WERI-Rb-1 (cell line): ENCODE data around the gene TXNRD1.

Experiments
- DNase-seq: peaks from one replicate; pipeline ENCODE4 v3.0.0-alpha.2; 2020
- H3K27ac ChIP-seq: fragments of 250-450 bp; sonication (Bioruptor Pico); 2 replicates; pipeline ENCODE4 v1.5.1; 2020; ENCODE audit warnings: mild to moderate bottlenecking, moderate library complexity
- H3K27me3 ChIP-seq: fragments of 250-450 bp; sonication (Bioruptor Pico); 2 replicates; pipeline ENCODE4 v1.5.1; 2021; ENCODE audit warnings: mild to moderate bottlenecking, low read depth, moderate library complexity; ENCODE audit not compliant: insufficient read depth, severe bottlenecking
- H3K36me3 ChIP-seq: fragments of 250-450 bp; sonication (Bioruptor Pico); 2 replicates; pipeline ENCODE4 v1.5.1; 2020; ENCODE audit warnings: mild to moderate bottlenecking, moderate library complexity
- H3K4me3 ChIP-seq: 2 replicates; pipeline ENCODE4 v1.5.1; 2011; ENCODE audit warnings: low read depth, mild to moderate bottlenecking, control low read depth, low read length
- H3K9me3 ChIP-seq: fragments of 250-450 bp; sonication (Bioruptor Pico); 2 replicates; pipeline ENCODE4 v1.5.1; 2021; ENCODE audit warnings: mild to moderate bottlenecking, moderate library complexity; ENCODE audit not compliant: severe bottlenecking
- TF ChIP-seq, protein P1 (sequence below): IDR thresholded peaks from 2 replicates; pipeline ENCODE4 v1.5.1; 2011; ENCODE audit warnings: low read depth, mild to moderate bottlenecking, control low read depth, inconsistent platforms, low read length

Gene TXNRD1

DNA sequence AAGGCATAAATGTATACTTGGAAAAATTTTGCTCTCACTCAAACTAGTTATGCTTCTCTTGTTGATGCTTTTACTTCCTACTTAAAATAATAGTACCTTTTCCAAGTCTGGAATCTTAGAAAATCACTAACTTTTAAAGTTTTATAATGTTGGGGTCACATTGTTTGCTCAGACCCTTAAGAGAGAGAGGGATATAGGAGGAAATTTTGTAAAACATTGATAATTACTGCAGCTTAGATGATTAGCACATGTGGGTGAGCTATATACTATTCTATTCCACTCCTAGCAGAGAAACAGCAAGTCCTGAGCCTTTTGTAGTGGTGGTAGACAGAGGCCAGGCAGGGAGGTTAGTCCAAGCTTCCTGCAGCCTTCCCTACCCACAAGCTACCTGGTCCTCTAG is 101.4 kb downstream of the TXNRD1 start:
- Histone ChIP-seq H3K27me3 (no peaks in the 10 kb centered on the region), H3K36me3 (peaks cover 92% of the 10 kb centered on the region), H3K4me3 (no peak overlapping the region), H3K27ac (no peak overlapping the region), H3K9me3 (no peaks in the 10 kb centered on the region)
- no peak for DNase-seq
- TF ChIP-seq, protein P1, sequence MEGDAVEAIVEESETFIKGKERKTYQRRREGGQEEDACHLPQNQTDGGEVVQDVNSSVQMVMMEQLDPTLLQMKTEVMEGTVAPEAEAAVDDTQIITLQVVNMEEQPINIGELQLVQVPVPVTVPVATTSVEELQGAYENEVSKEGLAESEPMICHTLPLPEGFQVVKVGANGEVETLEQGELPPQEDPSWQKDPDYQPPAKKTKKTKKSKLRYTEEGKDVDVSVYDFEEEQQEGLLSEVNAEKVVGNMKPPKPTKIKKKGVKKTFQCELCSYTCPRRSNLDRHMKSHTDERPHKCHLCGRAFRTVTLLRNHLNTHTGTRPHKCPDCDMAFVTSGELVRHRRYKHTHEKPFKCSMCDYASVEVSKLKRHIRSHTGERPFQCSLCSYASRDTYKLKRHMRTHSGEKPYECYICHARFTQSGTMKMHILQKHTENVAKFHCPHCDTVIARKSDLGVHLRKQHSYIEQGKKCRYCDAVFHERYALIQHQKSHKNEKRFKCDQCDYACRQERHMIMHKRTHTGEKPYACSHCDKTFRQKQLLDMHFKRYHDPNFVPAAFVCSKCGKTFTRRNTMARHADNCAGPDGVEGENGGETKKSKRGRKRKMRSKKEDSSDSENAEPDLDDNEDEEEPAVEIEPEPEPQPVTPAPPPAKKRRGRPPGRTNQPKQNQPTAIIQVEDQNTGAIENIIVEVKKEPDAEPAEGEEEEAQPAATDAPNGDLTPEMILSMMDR, result no peak

DNA sequence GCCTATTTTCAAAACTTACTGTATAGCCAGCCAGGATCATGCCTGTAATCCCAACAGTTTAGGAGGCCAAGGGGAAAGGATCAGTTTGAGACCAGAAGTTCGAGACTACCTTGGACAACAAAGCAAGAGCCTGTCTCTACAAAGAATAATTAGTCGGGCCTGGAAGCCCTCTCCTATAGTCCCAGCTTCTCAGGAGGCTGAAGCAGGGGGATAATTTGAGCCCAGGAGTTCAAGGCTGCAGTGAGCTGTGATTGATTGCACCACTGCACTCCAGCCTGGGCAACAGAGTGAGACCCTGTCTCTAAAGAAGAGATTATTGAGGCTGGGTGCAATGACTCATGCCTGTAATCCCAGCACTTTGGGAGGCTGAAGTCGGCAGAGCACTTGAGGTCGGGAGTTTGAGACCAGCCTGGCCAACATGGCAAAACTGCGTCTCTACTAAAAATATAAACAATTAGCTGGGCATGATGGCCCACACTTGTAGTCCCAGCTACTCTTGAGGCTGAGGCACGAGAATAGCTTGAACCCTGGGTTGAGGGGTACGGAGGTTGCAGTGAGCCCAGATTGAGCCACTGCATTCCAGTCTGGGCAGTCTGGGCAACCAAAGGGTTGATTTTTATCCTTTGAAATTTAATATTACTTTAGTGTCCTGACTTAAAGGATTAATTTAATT is 102.1 kb downstream of the TXNRD1 start:
- Histone ChIP-seq H3K9me3 (no peaks in the 10 kb centered on the region), H3K27ac (no peak overlapping the region), H3K4me3 (no peak overlapping the region), H3K36me3 (peaks cover 90% of the 10 kb centered on the region), H3K27me3 (no peaks in the 10 kb centered on the region)
- no peak for DNase-seq
- TF ChIP-seq, protein P1, result no peak

DNA sequence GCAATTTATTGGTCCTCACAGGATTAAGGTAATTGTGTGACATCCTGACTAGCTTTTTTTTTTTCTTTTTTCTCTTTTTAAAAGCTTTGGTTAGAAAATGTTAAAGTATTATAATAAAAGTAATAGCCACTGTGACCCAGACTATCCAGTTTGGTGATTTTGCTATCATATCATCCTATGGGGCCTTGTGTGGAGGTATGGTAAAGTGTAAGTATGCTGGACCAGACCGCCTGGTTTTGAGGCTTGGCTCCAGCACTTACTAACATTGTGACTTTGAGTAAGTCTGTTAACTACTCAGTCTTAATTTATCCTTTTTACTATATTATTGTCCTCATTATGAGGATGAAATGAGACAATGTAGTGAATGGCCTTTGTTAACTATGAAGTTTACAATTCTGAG is 103.4 kb downstream of the TXNRD1 start:
- Histone ChIP-seq H3K9me3 (no peaks in the 10 kb centered on the region), H3K27ac (no peak overlapping the region), H3K36me3 (peaks cover 80% of the 10 kb centered on the region), H3K4me3 (no peak overlapping the region), H3K27me3 (no peaks in the 10 kb centered on the region)
- no peak for DNase-seq
- TF ChIP-seq, protein P1, result no peak

DNA sequence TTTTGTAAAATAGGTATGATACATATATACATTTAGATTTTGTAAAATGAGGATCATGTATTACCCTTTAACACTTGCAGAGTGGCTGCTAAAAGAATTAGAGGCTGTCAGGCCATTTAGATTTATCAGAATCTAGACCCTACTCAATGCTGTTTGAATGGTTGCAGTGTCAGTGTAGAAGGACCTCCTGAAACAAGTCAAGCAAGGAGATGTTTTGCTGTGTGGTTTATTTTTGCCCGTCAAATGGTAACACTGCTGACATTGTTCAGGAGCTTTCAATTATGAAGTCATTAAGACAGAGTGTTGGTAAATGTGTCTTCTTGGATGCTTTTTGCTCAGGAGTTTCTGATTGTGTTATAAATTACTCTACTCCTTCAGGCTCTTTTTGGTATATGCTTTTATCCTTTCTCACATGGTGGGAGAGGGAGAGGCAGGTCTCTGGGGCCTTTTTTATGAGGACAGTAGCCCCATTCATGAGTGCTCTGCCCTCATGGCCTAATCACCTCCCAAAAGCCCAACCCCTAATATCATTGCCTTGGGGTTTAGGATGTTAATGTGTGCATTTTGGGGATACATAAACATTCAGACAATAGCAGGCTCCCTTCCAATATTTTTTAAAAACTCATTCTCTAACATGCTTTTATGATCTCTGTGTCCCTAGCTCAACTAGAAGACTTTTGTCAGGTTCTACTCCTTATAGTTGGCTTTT is 104.5 kb downstream of the TXNRD1 start:
- no peaks in the 10 kb centered on the region for H3K9me3 ChIP-seq
- TF ChIP-seq, protein P1, result no peak
- no peak for DNase-seq
- peaks cover 79% of the 10 kb centered on the region for H3K36me3 ChIP-seq
- no peak overlapping the region for H3K4me3 ChIP-seq
- H3K27me3 ChIP-seq, result no peaks in the 10 kb centered on the region
- H3K27ac ChIP-seq, result no peak overlapping the region

DNA sequence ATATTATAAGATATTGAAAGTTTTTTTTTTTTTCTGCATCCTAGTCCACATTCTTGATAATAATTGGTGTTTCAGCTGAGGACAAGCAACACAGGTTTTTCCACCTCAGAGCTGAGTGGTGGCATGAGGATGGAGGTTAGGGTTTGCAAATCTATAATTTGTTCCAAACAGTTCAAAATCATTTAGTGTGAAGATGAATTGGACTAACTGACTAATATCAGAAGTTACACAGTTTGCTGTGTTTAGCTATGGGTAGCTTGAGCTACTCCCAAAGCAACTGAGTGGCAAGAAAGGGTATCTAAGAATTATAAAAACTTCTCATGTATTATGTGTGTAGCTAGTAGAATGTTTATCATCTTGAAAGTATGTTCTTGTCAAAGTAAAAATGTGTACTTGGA is 105.0 kb downstream of the TXNRD1 start:
- Histone ChIP-seq H3K4me3 (no peak overlapping the region), H3K9me3 (no peaks in the 10 kb centered on the region), H3K27me3 (no peaks in the 10 kb centered on the region), H3K36me3 (peaks cover 79% of the 10 kb centered on the region), H3K27ac (no peak overlapping the region)
- DNase-seq, result no peak
- TF ChIP-seq, protein P1, result no peak
